Aorta (tissue), 5 donors: ENCODE results near the gene STT3B. TPM values are rescaled to one million over a fixed set of nuclear protein-coding genes. Genes with fewer than 3 reads are reported as not detected.

Experiments used
- ATAC-seq: fragments of 200-7000 bp; cut with Tn5 transposase; one replicate; pipeline ENCODE4 v1.9.1; 2022; ENCODE audit warnings: moderate library complexity; ENCODE audit not compliant: low FRiP score
- DNase-seq, 2 donors: peaks; one replicate each; pipeline ENCODE4 v3.0.0-alpha.2; 2020
- H3K27ac ChIP-seq, 2 donors: one replicate each; pipeline ENCODE4 v1.5.1; 2013; ENCODE audit warnings: low read length in 2 of 2, mild to moderate bottlenecking in 2 of 2, moderate library complexity in 2 of 2, control low read depth in 1 of 2, inconsistent platforms in 1 of 2, low read depth in 1 of 2
- H3K27me3 ChIP-seq, 2 donors: one replicate each; pipeline ENCODE4 v1.6.1; 2013; ENCODE audit warnings: control low read depth in 1 of 2, low read length in 1 of 2, mild to moderate bottlenecking in 1 of 2, moderate library complexity in 1 of 2; ENCODE audit not compliant: insufficient read depth in 2 of 2, control insufficient read depth in 1 of 2
- H3K36me3 ChIP-seq, 2 donors: one replicate each; pipeline ENCODE4 v1.6.1; 2013; ENCODE audit warnings: control low read depth in 1 of 2, low read length in 1 of 2, mild to moderate bottlenecking in 1 of 2; ENCODE audit not compliant: insufficient read depth in 2 of 2, control insufficient read depth in 1 of 2
- H3K4me1 ChIP-seq, 2 donors: one replicate each; pipeline ENCODE4 v1.6.1; 2013; ENCODE audit warnings: low read length in 2 of 2, control low read depth in 1 of 2, mild to moderate bottlenecking in 1 of 2, moderate library complexity in 1 of 2; ENCODE audit not compliant: insufficient read depth in 2 of 2, control insufficient read depth in 1 of 2
- H3K4me3 ChIP-seq, 2 donors: one replicate each; pipeline ENCODE4 v1.5.1; 2013; ENCODE audit warnings: low read length in 2 of 2, control low read depth in 1 of 2, mild to moderate bottlenecking in 1 of 2
- H3K9me3 ChIP-seq: one replicate; pipeline ENCODE4 v1.6.1; 2013; ENCODE audit warnings: mild to moderate bottlenecking, low read length; ENCODE audit not compliant: control insufficient read depth
- WGBS, 2 donors: extraction: QIAGEN DNeasy Blood & Tissue Kit; methylation state at CpG; one replicate each; pipeline ENCODE4 v1.1.7; 2013; 5-methylcytosine and 5-hydroxymethylcytosine counted together
- intact Hi-C, 2 donors: fragments of 100-400 bp; cut with DNase I; formaldehyde crosslinking; loops; one replicate each; pipeline versions ENCODE4 v1.14.2 to v1.15.0; 2022
- polyA plus RNA-seq, 2 donors: library from polyadenylated mRNA; stranded (reverse); fragments of 200-250 nt; gene quantifications; one replicate each; pipeline ENCODE4 v1.2.3, GENCODE V29; 2013
- total RNA-seq, 2 donors: library from RNA; stranded (reverse); fragmentation: NEBNext Ultra II Directional; extraction: Animal tissue kit (Norgen Biotek cat#: 25700); gene quantifications; one replicate each; pipeline ENCODE4 v1.2.1, GENCODE V29; 2021
- donor health status: healthy with polysubstance abuse.
- donor health status: Bipolar disorder and iron deficiency.
- donor health status: DM: no; HTN: no; CAD: no.
- donor health status: DM: no; HTN: no; CAD: no.
- donor health status: DM: yes; HTN: yes; CAD: no.

The STT3B gene
- total and polyA plus RNA-seq, 4 donors, result 40.9 to 92.3 (median 76.1) TPM

DNA sequence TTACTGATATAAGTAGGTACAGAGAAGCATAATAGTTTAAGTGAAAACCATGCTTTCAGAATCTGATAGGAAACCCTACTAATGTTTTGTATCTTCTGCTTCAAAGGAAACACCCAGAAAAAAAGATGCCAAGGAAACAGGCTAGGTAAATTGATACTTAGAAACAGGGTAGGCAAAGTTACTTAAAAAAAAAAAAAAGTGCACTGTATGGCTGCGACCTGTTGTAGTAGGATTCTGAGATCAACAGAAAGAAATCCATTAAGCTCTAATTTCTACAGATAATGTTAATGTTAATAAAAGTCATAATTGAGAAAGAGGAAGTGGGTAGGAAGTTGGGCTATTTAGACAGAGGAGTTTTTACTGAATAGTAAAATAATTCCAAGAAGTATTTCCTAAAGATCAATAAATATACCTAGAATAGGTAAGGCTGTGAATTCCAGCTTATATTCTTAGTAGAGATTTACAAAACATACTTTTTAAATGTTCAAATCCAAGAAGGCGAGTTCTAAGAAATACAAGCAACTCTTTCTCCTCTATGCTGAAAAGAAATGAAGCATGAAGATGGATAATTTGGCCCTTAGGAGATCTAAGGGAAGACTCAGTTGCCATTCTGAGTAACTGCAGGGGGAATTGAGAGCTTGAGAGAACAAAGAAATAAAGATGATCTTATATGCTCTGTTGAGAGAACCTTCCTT lies 24.1 kb upstream of the STT3B start:
- no peak for DNase-seq
- Histone ChIP-seq H3K4me3 (no peak overlapping the region), H3K4me1 (peaks cover 0 to 2% of the 10 kb centered on the region in 2 donors), H3K9me3 (no peaks in the 10 kb centered on the region), H3K36me3 (no peaks in the 10 kb centered on the region), H3K27me3 (no peaks in the 10 kb centered on the region), H3K27ac (no peak overlapping the region)
- WGBS, 2 donors, result 92 to 95% methylated on average over 2 of the region's 2 CpGs
- intact Hi-C loops, result no loop called here
- no peak for ATAC-seq

DNA sequence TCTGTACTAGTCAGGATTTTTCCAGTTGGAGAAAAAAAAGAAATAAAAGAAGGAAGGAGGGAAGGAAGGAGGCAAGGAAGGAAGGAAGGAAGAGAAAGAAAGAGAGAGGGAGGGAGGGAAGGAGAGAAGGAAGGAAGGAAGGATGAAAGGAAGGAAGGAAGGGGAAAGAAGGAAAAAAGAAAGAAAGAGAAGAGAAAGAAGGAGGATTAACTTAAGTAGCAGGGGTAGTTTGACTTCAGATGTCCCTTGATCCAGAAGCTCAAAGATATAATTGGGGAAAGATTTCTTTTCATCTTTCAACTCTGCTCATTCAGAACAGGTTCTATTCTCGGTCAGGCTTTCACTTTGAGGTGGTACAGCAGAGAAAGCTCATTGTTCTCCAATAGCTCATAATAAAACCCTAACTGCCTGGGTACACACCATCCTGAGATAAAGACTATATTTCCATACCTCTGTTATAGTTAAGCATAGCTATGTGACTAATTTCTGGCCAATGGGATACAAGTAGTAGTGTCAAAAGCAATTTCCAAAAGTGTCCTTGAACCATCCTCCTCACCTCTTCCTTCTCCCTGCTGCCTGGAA lies 23.5 kb upstream of the STT3B start:
- Histone ChIP-seq H3K4me3 (no peak overlapping the region), H3K36me3 (no peaks in the 10 kb centered on the region), H3K27ac (no peak overlapping the region), H3K9me3 (no peaks in the 10 kb centered on the region), H3K27me3 (no peaks in the 10 kb centered on the region), H3K4me1 (peaks cover 0 to 2% of the 10 kb centered on the region in 2 donors)
- no peak for ATAC-seq
- DNase-seq, result no peak
- WGBS, 2 donors, result 84 to 87% methylated on average over 1 of the region's 1 CpG
- intact Hi-C loops, result no loop called here

DNA sequence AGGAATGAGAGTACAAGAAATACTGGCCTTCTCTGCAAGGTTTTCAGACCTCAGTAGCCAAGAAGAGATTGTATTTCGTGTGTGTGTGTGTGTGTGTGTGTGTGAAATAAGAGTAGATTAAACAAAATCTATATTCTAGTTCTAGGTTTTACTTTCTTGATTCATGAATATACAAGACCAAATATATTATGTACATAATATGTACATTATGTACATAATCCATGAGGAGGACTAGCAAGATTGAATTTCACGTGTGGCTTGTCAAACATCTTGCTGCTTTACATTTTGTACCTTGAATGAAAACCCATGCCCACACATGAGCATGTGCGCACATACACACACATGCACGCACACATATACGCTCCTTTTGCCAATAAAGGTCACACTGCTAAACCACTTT lies 18.2 kb upstream of the STT3B start:
- intact Hi-C loops, result no loop called here
- no peaks in the 10 kb centered on the region for H3K27me3 ChIP-seq
- H3K9me3 ChIP-seq, result no peaks in the 10 kb centered on the region
- DNase-seq (no peak), ATAC-seq (no peak)
- no peaks in the 10 kb centered on the region for H3K4me1 ChIP-seq
- no peak overlapping the region for H3K4me3 ChIP-seq
- H3K36me3 ChIP-seq, result no peaks in the 10 kb centered on the region
- H3K27ac ChIP-seq, result no peak overlapping the region
- 90 to 94% methylated on average over 5 of the region's 5 CpGs for WGBS, 2 donors

DNA sequence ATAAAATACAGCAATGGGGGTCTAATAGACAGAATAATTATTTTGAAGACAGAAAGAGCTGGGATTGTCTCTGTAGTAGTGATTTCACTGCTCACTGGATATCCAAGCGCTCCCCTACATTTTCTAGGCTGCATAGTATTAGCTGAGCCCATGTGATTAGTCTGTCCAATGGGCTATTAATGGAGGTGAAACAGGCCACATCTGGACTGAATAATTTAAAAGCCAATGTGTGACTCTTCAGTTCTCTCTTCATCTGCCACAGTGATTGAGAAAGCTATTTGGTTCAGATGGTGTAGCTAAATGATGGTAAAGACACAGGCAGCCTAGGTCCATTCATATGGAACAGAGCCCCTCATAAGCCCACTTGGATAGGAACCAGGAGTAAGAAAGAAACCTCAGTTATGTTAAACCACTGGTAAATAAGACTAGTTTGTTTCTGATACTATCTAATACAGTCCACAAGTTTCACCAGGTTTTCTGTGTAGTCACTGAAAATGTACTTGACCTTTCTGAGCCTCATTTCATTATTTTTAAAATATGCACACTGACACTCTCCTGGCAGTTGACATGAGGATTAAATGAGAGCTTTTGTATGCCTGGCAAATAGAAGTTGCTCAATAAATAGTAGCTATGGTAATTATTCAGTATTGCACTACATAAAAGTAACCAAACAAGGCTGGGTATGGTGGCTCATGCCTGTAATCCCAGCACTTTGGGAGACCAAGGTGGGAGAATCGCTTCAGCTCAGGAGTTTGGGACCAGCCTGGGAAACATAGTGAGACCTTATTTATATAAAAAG lies 17.0 kb upstream of the STT3B start:
- WGBS, 2 donors, result 96 to 99% methylated on average over 2 of the region's 2 CpGs
- no peak for DNase-seq
- H3K27ac ChIP-seq, result no peak overlapping the region
- H3K9me3 ChIP-seq, result no peaks in the 10 kb centered on the region
- no peaks in the 10 kb centered on the region for H3K27me3 ChIP-seq
- H3K4me1 ChIP-seq, result no peaks in the 10 kb centered on the region
- no peaks in the 10 kb centered on the region for H3K36me3 ChIP-seq
- intact Hi-C loops, result no loop called here
- ATAC-seq, result no peak
- no peak overlapping the region for H3K4me3 ChIP-seq

DNA sequence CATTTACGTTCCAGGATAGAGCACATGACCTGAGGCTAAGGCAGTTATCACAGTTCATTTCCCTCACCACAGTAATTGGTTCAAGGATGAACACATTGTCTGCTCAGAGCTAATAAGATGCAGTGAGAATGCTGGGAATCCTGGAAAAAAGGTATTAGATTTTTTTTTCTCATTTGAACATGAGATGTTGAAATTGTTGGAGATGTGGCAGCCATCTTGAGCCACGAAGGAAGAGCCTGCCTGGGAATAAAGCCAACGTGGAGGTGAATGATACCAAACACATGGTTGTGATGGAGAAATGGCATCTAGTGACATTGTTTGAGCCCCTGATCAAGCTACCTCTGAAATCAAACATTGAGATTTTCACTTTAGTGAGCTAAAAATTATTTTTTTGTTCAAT lies 16.0 kb upstream of the STT3B start:
- Histone ChIP-seq H3K27me3 (no peaks in the 10 kb centered on the region), H3K27ac (no peak overlapping the region), H3K4me3 (no peak overlapping the region), H3K9me3 (no peaks in the 10 kb centered on the region), H3K4me1 (no peaks in the 10 kb centered on the region), H3K36me3 (no peaks in the 10 kb centered on the region)
- 89 to 90% methylated on average over 3 of the region's 3 CpGs for WGBS, 2 donors
- DNase-seq (no peak), ATAC-seq (no peak)
- intact Hi-C loops, result no loop called here

DNA sequence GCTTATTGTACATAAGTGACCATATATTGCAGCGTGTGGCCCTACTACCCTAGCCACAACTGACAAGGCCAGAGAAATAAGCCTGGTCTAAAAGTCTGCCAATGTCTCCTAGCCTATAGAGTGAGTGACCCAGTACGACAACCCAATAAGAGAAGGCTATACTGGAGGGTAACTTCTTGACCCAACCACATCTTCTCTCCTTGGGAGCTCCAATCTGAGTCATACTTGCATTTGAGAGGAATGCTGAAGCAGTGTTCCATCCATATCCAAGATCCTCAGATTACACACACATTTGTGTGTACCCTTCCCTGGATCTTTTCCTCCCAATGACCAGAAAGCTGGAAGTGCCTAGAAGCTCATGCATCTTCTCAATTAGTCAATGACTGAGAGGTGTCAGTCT lies 11.3 kb upstream of the STT3B start:
- no peak overlapping the region for H3K4me3 ChIP-seq
- no peak overlapping the region for H3K27ac ChIP-seq
- H3K36me3 ChIP-seq, result no peaks in the 10 kb centered on the region
- no peaks in the 10 kb centered on the region for H3K4me1 ChIP-seq
- no peak for DNase-seq
- H3K9me3 ChIP-seq, result no peaks in the 10 kb centered on the region
- no peaks in the 10 kb centered on the region for H3K27me3 ChIP-seq
- no peak for ATAC-seq
- intact Hi-C loops, result no loop called here
- 96 to 98% methylated on average over 2 of the region's 2 CpGs for WGBS, 2 donors

DNA sequence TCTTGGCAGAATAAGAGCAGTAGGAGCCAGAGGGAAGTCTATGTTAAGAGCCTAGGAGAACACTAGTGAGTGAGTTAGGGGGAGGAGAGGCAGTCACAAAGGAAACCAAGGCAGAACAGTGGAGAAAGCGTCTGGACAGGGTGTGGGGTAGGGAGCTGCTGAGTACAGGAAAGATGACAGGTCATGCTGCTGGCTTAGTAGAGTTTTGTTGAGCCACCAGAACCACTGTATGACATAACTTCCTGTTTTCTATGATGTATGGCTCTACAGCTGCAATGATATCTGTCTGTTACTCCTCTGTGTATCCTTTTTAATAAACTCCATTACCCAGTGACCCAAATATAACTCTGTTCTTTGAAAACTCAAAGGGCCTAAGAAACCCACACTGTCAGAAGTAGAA lies 10.6 kb upstream of the STT3B start:
- Histone ChIP-seq H3K36me3 (no peaks in the 10 kb centered on the region), H3K9me3 (no peaks in the 10 kb centered on the region), H3K4me1 (no peaks in the 10 kb centered on the region), H3K27ac (no peak overlapping the region), H3K27me3 (no peaks in the 10 kb centered on the region), H3K4me3 (no peak overlapping the region)
- 45 to 61% methylated on average over 1 of the region's 1 CpG for WGBS, 2 donors
- DNase-seq (no peak), ATAC-seq (no peak)
- intact Hi-C loops, result no loop called here

DNA sequence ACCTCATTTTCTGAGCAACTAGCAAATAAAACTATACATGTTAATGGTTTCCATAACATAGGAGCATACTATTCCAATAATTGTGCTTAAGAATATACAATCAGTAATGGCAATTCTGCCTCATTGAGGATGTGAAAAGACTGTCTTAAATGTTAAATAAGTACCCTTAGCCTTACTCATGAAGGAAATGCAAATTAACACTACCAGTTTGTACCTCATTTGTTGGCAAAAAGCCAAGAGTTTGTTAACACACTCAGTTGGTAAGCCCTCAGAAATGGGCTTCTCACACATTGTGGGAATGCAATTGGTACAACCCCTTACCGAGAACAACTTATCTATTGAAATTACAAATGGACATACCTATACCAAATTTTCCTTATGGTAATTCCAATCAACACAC lies 9.2 kb upstream of the STT3B start:
- no peak overlapping the region for H3K27ac ChIP-seq
- no peak overlapping the region for H3K4me3 ChIP-seq
- 90 to 91% methylated on average over 1 of the region's 1 CpG for WGBS, 2 donors
- ATAC-seq (no peak), DNase-seq (no peak)
- intact Hi-C loops, result no loop called here
- no peaks in the 10 kb centered on the region for H3K4me1 ChIP-seq
- no peaks in the 10 kb centered on the region for H3K36me3 ChIP-seq
- H3K9me3 ChIP-seq, result no peaks in the 10 kb centered on the region
- no peaks in the 10 kb centered on the region for H3K27me3 ChIP-seq

DNA sequence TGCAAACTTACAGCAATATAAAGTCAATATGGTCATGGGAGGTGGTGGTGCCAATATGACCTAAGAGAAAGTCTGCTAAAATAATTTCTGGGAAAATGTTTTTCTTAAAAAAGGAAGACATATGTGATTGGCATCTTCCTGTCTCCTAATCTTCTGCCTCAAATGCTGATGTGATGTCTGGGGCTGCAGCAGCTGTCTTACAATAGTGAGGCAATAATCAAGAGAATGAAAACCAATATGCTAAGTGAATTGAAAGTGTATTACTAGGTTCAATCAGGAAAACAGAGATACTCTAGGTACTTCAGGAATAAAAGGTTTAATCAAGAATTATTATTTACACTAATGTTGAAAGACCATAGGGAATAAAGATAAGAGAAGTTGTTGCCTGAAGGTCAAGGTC lies 7.2 kb upstream of the STT3B start:
- no peaks in the 10 kb centered on the region for H3K27me3 ChIP-seq
- DNase-seq (no peak), ATAC-seq (no peak)
- no peaks in the 10 kb centered on the region for H3K9me3 ChIP-seq
- no peaks in the 10 kb centered on the region for H3K36me3 ChIP-seq
- no peak overlapping the region for H3K27ac ChIP-seq
- no peaks in the 10 kb centered on the region for H3K4me1 ChIP-seq
- H3K4me3 ChIP-seq, result no peak overlapping the region
- intact Hi-C loops, result no loop called here
